GM21717 (cell line): ENCODE results near the gene HIVEP3.

Source experiments
- ATAC-seq: cut with Tn5 transposase; IDR thresholded peaks from one replicate; pipeline ENCODE4 v1.9.1; 2021; ENCODE audit warnings: mild to moderate bottlenecking, moderate library complexity; ENCODE audit not compliant: unreplicated experiment

HIVEP3 gene

DNA sequence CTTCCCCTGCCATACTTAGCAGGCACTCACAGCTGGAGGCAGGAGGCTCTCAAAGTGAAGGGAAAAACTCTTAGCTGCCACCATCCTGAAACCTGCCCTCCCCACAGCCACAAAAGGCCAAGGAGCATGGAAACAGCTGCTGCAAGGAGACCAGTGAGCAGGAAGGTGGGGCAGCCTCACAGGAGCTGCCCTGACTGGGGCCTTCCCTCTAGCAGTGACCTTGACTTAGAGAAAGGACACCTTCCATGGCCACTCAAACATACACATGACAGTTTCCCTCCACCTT lies 126.3 kb downstream of the HIVEP3 start:
- no peak for ATAC-seq

DNA sequence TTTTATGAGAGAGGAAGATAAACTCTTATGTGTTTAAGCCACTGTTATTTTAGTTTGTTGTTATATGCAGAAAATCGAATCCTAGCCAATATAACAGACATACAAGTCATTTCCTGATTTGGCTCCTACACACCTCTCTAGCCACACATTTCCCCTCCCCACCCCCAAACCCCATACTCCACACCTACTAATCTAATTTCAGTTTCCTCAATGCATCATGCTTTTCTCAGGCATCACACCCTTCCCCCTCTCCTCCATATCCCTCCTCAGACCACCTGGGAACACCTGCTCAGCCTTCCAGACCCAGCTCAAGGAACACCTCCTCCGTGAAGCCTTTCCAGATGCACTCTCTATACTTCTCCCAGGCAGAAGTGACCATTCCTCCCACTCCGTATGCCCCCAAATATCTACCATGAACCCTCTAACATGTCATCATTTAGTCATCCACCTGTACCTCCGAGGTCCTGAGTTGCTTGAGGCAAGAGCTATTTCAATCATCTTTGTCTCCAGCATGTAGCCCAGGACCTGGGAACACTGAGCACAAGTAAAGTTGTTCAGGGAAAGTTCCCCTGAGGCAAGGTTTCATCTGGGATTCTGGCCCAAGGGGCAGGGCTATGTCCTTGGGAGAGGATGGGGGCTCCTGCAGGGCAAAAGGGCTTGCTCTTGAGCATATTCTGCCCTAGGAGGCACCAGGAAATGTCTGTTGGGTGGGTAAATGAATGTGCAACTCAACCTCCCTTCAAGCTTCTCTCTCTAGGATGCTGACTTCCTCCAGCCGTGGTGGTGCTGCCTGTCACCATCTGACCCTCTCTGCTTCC lies 126.8 kb downstream of the HIVEP3 start:
- ATAC-seq: no peak

DNA sequence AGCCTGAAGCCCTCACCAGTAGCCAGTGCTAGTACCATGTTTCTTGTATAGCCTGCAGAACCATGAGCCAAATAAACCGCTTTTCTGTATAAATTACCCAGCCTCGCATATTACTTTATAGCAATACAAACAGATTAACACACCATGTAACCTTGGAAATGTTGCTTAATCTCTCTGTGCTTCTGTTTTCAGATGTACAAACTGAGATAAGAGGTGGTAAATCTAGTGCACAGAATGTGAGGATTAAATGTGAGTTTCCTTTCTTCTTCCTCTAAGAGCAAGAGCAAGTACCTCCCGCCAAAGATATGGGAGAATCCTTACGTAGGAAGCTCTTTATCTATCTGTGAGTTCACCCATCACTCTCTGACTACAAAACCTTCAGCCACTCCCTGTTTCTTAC lies 128.4 kb downstream of the HIVEP3 start:
- no peak for ATAC-seq

DNA sequence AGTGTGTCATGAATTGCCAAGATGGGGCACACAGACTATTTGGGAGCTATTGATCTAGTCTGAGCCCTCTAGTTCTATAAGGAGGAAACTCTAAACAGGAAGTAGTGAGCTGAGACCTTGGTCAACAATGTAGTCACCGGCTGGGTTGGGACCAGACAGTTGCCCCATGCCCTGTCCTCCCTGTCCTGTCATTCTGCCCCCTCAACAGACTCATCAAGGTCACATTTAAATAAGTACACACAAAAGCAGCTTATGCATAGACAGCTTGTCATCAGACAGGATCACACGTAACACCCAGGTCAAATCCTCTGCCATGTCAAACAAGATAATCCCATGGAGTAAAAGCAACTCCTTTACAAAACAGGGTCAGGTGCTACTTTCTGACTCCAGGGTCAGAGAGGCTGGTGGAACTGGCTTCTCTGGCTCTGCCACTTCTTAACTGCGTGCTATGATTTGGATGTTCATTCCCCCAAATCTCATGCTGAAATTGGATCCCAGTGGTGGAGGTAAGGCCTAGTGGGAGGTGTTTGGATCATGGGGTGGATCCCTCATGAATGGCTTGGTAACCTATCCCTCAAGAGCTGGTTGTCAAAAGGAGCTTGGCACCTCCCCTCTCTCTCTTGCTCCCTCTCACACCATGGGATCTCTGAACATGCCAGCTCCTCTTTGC lies 128.9 kb downstream of the HIVEP3 start:
- ATAC-seq: no peak

DNA sequence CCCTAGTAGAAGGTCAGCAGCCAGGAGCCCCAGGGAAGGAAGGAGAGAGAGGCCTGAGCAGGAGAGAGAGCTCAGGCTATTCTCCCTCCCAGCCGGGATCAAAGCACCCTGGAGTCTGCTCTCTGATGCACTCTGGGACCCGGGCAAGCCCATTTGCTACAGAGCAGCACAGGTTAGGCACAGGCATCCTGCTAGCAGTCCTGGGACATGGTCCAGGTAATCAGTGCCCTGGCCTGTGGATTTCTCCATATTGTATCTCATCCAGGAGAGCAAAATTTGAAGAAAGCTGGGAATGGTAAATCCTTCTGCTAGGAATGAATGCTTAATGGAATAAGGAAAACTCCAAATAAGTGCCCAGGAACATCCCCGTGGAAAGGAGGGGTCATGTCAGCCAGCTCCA lies 130.3 kb downstream of the HIVEP3 start:
- no peak for ATAC-seq

DNA sequence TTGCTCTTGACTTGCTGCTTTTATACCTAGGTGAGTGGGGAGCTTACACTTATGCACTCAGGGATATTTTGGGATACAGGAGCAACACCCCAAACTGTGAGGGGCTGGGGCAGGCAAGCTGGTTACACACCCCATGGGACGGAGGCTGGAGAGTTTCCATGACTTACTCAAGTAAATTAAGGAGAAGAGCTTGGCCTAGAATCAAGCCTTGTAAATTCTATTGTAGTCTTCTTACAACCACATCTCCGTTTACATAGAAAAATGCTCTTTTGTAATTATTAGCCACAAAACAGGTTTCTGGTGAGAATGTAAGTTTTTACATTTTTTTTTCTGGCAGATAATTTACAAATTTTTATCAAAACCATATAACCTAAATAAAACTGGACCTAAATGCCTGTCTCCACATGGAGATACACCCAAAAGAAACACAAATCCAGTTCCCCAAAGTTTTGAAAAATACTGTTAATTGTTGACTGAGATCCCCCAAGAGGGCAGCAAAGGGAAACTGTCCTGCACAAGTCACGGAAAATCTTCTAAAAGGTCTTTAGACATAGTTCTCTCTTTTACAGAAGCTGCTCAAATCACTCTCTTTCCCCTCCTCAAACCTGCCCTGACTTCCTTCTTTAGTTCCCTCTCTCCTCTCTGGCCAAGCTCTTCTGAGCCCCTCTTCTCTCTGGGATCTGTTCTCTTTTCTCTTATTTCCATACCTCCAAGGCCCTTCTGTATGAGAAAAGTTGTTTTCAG lies 134.0 kb downstream of the HIVEP3 start:
- no peak for ATAC-seq

DNA sequence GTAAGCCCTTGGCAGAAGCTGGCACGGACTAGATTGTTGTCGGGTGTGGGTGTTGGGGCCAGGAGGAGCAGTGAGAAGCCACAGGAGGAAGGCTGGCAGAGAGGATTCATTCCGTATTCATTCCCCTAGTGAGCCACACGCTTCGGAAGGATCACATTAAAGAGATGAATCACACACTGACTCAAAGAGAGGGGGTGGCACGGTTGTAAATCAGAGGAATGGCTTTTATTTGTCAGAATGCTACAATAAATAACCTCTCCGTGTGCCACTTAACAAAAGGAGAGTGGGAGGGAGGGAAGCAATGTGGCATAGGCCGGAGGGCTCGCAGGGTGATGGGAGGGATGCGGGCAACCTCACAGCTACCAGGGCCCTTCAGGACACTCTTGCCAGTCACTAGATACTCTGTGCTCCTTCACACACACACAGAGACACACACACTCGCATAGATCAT lies 135.5 kb downstream of the HIVEP3 start:
- no peak for ATAC-seq

DNA sequence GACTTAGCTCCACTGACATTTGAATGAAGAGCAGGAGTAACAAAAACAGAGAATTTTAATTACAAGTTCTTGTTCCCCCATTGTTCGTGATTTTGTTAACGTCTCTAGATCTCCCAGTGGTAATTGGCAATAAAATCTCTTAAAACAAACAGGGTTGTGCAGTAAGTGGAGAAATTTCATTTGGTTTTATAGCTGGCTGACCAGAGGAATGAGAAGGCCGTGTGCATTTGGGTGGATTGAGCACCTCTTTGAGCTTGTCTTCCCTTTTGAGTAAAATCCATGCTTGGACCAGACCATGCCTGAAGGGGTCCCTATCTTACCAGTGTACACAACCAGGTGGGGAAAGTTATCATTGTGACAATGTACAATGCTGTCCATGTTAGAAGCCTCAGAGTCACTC lies 137.8 kb downstream of the HIVEP3 start:
- no peak for ATAC-seq

DNA sequence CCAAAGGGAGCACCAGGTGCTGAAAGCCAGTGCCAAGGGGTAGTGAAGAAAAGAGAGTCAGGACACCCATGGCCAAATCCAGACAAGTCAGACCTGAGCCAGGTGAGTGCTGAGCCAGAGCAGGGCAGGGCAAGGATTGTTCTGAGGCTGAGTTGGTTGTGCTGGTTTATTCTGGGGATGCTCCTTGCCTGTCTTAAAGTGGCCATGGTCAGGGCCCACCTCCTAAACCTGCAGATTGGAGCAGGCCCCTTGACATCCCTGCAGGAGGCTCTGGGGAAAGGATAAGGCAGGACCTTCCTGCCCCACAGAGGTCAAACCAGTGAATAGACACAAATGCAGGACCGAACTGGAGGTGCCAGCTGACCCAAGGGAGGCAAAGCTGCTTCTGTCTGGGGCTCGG lies 138.4 kb downstream of the HIVEP3 start:
- ATAC-seq: no peak

DNA sequence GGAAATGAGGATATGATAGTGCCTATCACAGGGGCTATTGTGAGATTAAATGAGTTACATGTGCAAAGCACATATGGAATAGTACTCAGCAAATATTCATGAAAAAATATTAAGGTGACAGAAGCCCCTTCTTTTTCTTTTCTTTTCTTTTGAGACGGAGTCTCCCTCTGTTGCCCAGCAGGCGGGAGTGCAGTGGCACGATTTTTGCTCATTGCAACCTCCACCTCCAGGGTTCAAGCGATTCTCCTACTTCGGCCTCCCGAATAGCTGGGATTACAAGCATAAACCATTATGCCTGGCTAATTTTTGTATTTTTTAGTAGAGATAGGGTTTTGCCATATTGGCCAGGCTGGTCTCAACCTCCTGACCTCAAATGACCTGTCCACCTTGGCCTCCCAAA lies 139.4 kb downstream of the HIVEP3 start:
- ATAC-seq: no peak

DNA sequence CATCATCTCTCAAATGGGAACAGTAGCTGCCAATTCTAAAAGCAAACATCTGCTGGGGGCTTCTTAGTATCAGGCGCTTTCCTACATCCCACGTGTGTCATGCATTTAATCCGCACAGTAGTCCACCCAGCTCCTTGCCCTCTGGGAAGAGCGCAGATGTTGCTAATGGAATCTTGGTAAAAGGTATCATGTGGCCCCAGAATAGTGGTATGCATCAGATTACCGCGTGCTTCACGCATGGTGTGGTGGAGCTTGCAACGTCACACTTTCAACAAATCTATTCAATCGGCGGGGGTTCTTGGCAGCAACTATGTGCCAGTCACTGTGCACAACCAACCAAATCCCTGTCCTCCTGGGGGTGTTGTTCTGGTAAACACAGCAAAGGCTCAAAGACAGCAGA lies 141.0 kb downstream of the HIVEP3 start:
- no peak for ATAC-seq

DNA sequence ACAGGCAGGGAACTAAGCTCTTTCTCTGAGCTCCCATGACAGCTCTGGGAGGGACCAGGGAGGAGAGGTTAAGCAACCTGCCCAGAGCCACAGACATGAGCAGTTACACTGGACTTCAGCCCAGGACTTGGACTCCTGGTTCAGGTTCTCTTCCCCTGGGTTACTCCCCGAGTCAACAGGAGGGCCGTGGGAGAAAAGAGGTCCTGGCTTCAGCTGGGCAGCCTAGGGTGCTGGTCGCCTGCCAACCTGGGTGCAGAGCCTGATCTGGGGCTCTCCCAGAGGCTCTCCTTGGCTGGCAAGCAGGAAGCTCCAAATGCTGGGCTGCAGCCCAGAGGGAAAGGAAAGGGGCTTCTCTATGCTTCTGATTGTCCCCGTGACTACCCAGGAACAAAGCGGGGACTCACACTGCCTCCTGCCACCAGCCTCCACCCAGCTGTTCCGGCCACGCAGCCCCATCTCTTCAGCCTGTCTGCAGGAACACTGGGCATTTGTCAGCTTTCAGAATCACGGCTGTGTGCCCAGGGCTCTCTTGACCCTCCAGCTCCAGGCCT lies 141.8 kb downstream of the HIVEP3 start:
- ATAC-seq: no peak

DNA sequence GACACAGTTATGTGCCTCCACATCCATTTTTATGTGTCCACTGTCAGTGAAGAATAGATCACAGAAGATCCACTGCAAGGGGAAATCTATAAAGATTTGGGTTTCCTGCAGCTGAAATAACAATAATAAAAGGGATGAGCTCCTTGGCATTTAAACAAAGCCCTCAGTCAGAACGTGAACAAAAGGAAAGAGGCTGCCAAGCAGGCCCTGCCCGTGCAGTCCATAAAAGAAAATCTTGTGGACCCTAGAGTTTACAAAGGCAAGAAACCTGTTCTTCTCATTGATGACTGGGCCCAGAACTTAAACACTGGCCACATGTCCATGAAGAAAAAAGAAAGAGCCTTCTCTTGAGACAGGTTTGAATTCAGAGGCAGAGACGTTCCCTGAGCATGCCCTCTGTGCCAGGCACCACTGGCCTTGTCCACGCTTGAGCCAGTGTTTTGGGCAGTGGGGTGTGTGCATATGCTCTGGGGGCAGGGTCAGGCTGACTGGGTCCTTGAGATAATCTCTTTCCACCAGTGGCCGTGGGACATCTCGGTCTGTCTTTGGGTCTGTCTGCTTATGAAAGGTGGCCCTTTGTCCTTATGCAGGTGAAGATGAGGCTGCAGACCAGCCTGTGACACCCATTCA lies 142.7 kb downstream of the HIVEP3 start:
- ATAC-seq: no peak

DNA sequence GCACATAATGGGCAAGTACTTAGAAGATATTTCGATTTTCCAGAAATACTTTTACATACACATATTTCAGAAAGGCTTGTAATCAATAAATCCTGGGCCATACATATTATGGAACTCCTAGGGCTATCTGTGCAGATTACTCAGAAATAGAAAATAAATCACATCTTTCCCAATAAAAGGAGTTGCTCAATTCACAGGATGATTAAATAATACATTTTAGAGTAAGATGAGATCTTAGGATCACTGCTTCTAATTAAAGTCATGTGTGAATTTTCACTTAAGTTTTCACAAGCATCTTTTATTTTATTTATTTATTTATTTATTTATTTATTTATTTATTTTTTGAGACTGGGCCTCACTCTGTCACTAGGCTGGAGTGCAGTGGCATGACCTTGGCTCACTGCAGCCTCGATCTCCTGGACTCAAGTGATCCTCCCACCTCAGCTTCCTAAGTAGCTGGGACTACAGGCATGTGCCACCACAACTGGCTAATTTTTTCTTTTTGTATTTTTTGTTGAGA lies 144.2 kb downstream of the HIVEP3 start:
- no peak for ATAC-seq

DNA sequence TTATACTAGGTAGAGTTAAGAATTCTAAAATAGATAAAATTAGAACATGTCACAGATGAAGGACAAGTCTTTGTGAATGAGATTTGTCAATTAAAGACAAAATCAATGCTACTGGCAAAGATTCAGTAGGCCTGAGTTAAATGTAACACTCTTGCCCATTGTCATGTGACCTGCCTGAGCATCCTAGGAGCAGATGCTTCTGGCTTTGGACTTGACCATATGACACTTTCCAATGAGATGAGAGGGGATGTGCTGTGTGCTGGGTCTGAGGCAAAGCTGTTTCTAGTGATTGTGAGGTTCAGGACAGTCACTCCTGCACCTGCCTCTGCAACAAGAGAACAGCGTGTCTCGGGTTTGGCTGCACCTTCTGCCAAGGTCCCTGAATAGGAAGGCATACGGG lies 144.9 kb downstream of the HIVEP3 start:
- ATAC-seq: no peak

DNA sequence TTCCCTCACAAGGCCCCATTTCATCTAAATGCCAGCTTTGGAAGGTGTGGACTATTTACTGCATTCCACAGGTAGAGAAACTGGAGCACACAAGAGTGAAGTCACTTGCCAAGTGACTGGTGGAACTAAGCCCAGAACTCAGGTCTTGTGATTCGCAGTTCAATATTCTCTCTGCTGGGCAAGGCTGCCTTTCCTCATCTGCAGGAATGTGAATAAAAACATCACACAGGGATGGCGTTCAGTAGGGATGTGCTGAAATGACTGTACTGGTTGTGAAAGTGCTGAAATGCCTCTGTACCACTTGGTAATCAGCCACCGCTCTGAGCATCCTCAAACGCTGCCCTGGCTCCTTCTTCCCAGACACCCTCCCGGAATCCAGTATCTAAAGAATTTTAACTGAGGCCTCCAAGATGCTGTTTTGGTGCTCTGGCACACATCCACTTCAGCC lies 145.6 kb downstream of the HIVEP3 start:
- no peak for ATAC-seq

DNA sequence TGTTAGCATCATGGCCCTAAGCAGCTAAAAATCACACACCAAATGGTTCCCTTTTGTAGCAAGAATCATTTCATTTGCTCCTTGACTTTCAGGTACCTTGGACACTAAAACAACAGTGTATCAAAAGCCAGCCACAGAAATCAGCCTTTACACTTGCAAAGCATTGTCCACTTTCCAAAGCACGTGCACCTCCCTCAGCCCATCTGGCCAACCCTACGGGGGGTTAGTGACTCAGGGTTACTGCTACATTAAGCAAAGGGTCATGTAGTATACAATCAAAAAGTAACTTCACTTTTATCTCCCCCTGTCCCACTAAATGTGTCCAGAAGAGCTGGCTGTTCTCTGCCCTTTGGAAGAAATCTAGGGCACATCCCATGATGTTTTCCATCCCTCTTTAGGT lies 149.7 kb downstream of the HIVEP3 start:
- ATAC-seq: no peak

DNA sequence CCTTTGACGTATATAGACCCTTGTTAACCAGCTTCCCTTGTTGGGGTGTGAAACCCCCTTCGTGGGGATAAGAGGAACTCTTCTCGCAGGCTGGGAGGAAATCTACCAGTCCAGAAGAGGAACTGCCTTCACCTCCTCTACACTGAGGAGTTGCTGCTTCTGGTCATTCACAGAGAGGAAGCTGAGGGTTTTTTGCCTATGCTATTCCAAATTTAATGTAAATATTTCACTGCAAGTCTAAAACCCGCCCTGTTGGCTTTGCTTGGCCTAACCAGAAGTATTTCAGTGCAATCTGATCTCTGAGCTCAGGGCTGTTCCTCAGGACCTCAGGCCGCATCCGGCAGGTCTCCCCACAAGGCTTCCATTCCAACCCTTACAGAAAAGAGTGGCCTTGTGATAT lies 150.1 kb downstream of the HIVEP3 start:
- no peak for ATAC-seq

DNA sequence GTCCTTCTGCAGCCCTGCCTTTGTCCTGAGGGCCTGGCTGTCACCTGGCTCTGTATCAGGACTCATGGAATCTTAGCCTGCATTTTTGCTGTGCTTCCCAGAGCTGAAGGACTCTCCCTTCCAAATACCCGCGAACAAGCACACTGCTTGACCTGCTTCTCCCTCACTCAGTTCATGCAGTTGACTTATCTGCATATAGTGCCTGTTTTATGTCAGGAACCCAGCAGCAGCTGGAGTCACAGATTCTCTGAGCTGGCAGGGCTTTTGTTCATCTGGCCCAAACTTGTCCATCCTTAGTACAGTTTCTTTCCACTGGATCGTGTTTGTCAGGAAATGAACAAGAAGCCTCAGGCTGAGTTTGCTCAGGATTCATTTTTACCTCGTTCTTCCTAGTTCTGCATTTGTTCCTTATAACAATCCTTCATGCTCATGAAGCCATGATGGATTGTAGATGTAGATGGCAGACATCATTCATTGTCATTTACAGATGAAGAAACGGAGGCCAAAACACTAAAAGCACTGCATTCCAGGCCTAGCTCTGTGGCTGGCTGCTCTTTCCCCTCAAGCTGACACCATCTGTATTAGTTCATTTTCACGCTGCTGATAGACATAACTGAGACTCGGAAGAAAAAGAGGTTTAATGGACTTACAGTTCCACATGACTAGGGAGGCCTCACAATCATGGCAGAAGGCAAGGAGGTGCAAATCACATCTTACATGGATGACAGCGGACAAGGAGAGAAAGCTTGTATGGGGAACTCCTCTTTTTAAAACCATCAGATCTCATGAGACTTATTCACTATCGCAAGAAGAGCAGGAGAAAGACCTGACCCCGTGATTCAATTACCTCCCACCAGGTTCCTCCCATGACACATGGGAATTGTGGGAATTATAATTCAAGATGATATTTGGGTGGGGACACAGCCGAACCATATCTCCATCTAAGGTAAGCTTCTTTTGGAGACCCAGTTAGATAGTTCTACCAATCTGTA lies 150.9 kb downstream of the HIVEP3 start:
- ATAC-seq: no peak

DNA sequence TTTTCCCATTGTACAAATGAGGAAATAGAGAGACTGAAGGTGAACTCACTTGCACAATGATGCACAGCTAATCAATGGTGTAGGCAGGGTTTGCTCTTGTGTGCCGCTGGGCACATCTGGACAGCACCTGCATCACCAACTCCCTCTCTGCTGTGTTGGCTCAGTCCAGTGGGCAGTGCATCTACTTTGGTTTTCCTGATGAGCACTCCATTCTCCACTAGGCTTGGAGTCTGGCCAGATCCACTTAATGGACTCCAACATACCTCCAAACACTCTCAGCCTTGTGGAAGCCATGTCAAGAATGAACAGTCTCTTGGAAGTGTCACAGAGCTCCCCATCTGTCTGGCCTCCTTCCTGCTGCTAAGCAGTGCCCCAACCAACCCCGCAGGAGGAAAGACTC lies 152.2 kb downstream of the HIVEP3 start:
- no peak for ATAC-seq
